Measurements from ENCODE around the gene MLIP.
"Not testable (repeated sequence)": the region's sequence is repeated elsewhere in the genome, so short reads cannot be mapped to it uniquely, and the experiment has no call there.

MLIP gene

DNA sequence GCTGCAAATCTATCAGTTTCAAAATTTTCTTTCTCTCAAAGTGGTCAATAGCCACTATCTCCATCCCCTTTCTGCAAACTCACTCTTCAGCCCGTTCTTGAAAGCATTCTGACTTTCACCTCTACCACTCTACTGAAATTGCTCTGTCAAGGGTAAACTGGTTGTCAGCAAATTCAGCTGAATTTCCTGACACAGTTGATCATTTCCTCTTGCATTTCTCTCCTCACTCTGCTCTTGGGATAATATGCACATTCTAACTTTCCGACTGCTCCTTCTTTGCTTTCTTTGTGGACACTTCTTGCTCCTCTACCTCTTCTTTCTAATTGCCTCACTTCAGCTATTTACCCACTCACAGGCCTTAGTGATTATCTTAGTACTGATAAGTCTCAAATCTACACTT is 123.3 kb downstream of the MLIP start:
- DNase-seq = no peak

DNA sequence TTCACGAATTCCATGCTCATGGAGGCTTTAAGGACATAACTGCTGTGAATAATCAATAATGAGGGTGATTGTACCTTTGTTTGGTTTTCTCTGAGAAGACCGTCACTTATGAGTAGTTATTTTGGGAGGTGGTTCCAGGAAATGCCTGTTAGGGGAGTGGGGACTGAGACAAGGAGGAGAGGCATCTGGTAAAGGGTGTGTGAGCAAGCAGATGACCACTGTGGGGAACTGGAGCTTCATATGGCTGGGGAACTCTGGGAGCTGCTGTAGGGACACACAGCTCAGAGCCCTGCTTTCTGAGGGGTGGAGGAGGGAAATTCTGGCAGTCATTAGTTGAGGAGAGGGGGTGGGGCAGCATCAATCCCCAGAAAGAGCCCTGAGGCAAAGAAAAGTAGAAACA is 125.7 kb downstream of the MLIP start:
- no peak for DNase-seq

DNA sequence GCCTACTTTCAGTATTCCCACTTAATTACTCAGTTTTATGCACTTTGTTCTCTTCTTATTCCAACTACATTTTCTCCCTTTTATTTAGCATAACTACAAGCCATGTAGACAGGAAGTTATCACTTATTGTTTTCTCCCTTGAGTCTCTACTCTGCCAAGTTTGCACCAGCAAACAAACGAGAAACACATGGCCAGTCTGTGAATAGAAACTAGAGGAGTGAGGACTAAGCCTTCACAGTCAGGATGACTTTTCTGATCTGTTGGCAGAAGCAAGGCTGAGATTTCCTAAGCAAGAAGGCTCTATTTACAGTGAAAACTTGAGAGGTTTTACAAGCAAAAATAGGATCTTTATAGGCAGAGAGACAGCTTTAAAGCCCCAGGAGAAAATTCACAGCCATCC is 127.2 kb downstream of the MLIP start:
- DNase-seq = no peak

DNA sequence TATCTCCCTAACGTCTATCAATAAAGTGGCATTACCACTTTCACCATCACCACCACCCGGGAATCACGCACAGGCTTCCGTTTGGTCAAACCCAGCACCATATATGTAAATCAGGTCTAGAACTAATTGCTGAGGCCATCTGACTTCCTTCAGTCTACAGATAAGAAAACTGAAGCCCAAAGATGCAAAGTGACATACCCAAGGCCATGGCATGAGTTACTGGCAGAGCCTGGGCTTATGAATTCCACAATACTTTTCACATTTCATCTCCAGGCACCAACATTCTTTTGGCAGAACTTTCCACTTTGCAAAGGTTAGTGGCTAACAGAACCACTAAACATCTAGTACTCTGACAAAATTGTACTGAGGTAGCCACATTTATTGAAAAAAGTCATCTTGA is 132.5 kb downstream of the MLIP start:
- DNase-seq = no peak

DNA sequence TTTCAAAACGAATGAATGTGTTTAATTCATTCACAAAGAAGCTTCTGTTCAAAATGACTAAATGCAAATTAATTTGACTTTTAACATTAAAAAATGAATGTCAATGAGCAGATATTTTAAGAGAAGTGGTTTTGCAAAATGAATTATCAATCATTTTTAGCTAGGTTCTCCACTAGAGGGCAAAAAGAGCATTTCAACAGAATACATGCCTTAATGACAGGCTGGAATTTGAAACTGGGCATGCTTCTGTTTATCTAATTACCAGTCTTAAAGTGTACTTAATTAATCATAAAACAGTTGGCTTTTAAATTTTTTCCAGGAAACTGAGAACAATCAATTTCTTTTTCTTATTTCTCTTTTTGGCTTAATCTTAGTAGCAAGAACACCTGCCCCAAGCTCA is 133.2 kb downstream of the MLIP start:
- DNase-seq = no peak

DNA sequence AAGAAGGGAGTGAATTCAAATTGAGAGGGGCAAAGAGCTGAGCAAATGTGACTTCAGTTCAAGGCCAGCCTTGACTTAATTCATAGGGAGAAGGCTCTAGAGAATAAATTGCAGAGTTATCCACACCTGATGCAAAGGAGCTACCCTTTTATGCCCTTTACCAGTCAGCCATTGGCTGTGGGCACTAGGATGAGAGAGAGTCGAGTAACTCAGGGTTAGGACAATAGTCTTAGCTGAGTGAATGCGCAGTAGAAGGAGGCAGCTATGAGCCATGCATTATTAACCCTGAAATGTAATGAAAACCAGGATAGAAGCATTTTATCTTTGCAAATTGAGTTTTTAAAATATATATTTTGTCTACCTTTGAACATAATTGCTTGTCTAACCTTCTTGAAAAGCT is 134.0 kb downstream of the MLIP start:
- DNase-seq = no peak

DNA sequence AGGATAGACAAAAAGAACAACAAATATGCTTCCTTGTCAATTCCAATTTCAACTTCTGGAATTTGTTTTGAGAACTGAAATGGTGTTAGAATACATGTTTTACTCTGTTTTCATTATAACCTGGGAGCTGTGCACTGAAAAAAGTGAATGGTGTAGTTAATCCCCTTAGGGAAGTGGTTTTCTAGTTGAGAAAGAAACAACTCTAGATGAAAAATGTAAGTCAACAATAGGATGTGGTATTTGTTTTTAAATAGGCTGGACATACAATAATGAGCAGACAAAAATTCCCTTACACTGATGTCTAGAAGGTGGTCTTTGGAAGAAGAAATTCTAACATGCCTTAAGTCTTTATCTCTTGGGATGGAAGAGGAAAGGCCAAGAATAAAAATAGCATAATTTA is 137.1 kb downstream of the MLIP start:
- DNase-seq = no peak

DNA sequence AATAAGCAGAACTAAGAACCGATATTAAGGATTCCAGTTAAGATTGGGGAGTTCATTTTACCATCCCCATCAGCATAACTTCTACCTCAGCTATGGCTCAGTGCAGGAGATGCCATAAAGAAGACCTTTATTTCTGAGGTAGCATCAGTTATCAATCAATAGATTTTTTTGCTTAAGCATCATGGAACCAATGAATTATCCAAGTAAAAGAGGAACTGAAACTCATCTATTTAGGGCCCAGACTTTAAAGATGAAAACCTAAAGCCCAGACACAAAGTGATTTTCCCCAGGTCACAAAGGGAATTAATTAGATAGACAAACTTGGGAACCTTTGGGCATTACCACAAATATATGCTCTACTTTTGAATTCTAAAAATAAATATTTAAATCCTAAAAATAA is 137.8 kb downstream of the MLIP start:
- no peak for DNase-seq

DNA sequence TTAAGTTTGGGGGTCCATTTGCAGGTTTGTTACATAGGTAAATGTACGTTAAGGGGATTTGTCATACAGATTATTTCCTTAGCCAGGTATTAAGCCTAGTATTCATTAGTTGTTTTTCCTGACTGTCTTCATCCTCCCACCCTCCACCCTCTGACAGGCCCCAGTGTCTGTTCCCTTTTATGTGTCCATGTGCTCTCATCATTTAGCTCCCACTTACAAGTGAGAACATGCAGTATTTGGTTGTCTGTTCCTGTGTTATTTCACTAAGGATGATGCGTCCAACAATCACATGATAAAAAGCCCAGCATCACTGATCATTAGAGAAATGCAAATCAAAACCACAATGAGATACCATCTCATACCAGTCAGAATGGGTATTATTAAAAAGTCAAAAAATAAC is 138.6 kb downstream of the MLIP start:
- not testable (repeated sequence) for DNase-seq

DNA sequence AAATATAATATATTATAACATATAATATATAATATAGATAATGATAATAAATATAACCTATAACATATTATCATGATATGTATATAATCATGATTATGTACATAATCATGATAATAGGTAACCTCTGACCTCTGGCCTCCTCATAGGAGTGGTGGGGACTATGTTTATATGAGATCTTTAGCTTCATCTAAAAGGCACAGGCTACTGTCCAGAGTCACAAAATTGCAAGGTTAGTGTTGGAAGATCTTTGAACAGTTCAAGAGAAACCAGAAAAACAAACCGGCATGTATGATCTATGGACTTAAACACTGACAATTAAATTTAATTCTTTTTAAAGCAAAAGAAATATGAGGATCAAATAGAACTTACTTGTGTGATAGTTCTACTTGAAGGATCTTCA is 141.3 kb downstream of the MLIP start:
- no peak for DNase-seq

DNA sequence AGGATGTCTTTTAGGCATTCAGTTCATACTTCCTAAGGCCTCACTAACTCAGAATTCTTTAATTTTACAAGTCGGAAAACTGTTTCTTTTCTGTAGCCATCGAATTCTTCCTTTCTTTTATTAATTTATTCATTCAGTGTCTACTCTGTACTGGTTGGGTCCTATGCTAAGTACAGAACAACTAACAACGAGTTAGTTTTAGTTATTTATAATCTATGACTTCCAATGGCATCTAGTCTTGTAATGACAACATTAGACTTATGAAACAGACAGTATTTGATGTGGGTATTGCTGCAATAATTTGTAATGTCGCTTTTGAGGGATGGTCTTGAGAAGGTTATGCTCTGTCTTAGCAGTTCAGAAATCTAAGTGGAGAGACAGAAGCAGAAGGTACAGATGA is 141.7 kb downstream of the MLIP start:
- DNase-seq = no peak

DNA sequence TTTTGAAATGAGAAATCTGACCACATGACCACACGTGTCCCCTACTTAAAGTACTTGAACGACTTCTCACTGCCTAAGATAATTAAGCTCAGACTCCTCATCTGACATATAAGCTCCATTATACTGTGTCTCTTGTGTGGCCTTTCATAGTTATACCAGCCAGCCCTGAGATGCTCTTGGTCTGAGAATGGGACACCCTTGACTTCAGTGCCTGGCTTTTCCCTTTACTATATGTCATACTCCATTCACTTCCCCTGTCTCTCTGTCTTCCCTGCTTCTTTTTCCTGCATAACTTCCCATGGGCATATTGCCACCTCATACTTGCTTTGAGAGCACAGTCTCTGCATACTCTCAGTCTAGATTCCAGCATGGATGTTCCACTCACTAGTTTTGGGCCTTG is 143.6 kb downstream of the MLIP start:
- no peak for DNase-seq

DNA sequence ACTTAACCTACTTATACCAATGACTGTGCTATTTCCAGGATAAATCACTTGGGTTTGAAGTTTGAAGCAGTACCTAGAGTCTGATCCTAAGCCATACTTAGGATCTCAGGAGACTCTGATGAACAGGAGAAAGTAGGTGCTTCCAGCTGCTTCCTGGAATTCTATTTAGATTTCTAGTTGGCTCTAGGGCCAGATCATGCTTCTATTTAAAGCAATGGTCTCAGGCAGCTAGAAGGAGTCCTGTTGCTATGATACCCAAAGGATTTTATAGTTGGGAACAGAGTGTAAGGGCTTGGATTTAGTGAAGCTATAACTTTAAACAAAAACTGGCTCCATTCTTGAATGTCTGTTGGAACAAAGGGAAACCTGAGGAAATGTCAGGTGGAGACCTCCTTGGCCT is 144.6 kb downstream of the MLIP start:
- DNase-seq = no peak

DNA sequence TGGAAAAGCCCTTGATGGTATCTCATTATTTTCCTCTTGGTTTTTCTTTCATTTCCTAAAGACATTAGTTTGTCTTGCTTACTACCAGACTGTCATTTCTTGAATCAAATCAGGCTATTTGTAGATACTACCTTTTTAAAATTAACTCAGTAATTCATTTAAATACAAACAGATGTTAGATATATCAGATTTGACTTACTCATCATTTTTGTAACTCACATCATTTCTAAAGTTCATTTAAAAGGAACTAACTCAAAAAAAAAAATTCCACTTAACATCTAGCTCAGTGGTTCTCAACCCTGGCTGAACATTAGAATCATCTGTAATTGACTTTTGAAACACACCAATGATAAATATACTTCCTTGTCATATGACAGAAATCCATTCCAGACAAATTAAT is 148.8 kb downstream of the MLIP start:
- no peak for DNase-seq

DNA sequence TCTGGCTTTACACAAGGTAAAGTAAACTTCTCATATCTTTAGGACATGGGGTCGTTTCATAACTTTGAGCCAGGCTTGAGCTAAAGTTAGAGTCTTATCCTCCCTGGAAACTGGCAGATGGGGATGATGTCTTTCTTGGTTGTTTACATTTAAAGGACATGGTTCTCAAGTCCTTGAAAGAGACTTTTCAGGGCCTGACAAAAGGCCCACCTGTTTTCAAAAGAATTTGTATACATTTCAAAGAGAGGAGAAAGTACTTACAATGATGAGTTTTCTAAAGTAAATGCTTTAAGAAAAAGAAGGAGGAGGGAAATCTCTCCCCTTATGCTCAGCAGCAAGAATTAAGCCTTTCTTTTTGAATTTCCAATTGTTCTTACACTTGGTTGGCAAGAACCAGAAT is 151.3 kb downstream of the MLIP start:
- DNase-seq = no peak

DNA sequence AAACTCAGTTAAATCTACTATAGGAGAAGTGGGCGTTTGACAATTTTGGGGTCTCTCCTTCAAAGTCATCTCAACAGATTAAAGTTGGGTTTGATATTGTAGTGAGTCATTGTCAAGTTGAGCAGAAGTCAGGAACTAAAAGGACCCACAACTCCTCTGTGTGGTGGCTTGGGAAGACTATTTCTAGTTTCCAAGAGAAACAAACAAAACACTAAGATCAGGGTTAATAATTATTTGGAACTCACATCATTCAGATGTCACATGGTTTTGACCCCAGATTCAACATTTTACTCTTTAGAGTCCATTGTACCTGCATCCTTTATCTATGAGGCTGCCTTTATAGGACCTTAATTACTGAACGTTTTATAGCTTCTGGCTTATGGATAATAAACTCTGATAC is 151.7 kb downstream of the MLIP start:
- DNase-seq = no peak

DNA sequence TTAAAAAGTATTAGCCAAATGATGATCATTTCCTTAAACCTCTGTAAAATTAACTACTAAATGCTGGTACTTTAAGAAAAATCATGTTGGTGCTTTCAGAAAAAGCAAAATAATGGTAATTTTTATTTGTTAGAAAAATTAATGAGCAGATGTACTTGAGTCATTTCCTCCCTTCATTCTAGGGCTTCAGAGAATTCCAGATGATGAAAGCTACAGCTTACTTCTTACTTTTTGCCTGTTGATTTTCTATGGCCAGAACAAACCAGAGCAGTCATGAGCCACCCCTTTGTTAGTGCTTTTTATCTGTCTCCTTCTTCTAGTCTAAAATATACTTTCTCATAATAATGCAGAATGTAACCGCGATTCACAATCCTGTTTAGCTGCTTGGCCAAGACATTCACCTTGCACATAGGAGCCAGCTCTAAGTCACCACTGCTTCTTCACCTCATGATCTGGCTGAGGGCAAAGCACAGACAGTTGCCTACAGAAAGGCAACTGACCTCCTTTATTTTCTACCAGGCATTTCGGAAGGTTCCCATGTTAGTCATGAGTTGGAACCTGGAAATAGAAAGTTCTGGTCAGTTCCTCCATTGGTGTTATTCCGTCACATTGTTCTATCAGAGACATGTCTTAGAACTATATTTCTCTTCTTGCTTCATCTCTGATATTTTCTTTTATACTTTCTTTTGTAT is 153.5 kb downstream of the MLIP start:
- DNase-seq = no peak

DNA sequence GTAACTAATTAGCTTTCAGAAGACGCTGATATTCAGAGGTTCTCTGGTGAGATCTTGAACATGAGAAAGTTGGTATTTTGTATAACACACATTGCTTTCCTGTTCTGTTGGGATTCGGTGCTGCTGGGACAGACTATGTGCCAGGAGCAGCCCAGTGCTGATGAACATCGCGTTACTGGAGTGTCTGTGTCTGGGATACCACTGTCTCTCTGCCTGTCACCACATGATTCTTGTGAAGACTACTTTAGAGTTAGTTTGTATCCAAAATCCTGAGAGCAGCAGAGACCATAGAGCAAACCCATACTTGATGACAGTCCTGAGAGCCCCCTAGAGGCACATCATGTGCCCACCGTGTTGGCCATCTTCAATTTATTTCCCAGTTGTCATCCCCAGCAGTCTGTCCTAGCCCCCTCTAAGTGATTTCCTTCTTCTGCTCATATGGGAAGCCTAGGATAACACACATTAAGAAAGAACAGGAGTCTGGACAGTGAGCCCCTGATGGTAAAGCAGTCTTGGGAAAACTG is 155.2 kb downstream of the MLIP start:
- no peak for DNase-seq

DNA sequence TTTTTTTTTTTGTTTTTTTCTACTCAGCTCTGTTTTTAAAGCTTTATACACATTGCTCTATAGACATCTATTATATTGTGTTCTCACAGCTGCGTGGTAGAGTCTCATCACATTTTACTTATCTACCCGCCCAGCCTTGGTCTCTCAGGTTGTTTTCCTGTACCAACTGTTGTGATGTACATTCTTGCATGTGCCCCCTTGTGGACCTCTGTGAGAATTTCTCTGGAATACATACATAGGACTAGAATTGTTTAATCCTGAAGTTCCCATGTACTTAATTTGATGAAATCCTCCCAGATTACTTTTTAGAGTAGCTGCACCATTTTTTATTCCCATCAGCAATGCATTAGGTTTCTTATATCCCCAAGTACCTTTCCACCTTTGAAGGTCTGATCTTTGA is 156.6 kb downstream of the MLIP start:
- DNase-seq = no peak

DNA sequence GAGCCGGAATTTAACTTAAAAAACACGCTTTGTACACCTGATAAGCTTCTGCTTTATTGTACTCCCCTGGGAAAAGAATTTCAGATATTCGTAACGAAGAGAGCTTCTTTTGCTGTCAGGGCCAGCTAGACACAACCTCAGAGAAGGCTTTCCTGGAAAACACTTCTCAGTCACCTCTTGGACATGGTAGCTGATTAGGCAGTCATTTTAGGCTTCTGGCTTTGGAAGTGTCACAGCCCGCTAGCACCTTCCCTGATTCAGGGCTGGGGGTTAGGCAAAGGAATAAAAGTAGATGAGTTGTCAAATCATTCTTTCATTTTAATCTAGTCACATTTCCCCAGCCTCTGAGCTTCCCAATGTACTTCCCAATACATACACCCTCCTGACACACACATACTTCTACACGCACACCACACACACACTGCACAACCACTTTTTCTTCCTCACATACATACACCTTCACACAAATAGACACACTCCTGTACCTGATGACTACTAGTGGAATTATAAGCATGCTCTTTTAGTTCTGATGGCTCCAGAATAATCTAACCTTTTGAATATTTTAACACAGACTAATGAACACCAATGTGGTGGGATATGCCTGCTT is 162.1 kb downstream of the MLIP start:
- DNase-seq = no peak

DNA sequence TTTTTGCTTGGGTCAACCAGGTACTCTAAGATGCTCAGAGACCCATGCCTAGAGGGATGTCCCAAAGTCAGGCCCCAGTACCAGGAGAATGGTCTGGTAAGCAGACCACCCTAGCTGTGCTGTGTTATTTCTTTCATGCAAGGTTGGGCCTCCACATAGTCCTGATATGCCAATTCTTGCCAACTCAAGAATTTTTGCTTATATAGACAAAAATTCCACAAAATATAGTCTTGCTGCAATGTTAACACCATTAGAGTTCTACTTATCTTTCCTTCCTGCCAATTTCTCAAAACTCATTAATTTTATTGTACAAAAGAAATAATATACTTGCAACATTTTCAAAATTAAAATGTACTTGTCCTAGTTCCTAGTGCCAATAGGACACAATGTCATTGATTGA is 163.1 kb downstream of the MLIP start:
- no peak for DNase-seq

DNA sequence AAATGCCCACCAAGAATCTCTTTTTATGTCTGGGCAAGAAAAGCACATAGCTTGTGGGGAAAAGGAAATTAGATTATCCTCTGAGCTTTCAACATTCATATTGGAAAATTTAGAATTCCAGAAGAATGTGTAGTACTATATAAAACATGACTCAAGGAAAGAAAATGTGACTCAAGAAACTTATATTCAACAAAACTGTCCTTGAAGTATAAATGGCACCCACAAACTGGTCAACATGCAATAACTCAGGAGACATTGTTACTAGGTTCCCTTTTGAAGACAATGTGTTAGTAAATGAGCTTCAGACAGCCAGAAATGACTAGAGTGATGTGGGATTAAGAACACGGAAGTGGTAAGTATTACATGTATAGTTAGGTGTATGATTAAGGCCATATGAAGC is 170.9 kb downstream of the MLIP start:
- DNase-seq = no peak

DNA sequence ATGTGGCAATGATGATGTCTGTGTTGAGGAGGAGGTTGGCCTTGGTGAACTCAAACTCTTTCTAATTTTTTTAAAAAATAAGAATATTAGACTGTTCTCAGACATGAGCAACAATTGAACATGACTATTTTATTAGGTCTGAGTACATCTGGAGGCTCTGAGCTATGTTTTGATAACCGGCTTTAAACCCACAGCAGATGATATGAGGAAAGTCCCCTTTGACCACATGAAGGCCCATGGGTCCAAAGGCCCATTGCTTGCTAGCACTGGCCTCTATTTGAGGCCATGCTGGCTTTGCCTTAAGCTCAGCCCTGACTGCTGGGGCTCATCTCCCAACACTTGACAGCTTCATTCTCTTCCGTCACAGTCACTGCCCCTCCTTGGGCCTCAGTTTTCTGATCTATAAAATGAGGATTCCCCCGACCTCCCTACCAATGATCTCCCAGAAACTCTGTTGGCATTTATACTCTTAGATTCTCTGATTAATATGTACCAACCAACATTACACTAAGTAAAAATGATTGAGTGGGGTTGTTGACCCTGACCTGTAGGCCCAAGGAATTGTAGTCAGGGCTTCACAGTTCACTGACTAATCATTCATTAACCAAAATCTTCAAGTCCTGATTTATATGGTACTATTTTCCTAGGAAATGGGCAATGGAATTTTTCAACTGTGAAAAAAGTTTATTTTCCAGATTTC is 173.1 kb downstream of the MLIP start:
- no peak for DNase-seq

DNA sequence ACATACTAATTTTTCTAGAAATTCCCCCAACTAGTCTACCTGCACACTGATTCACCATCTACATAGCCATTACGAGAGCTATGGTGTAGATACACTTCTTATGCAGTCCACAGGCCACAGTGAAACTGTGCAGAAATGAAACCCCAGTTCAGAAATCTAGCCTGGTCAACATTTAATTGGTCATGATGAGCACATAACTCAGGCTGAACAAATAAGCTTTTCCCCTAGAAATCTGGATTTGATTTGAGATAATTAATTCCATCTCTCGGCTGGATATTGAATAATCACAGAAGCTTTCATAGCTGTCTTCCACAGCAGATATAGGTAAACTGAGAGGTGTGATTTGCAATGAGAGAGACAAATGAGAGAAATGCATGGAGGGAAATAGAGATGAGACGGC is 174.4 kb downstream of the MLIP start:
- no peak for DNase-seq
